22Rv1 (cell line): ENCODE data around the gene PEX10.

Source experiments
- ZFX ChIP-seq: fragments of 450-650 bp; IDR thresholded peaks from 2 replicates; pipeline ENCODE4 v1.6.1; 2017; ENCODE audit warnings: antibody characterized with exemption, borderline replicate concordance
- TF ChIP-seq, protein P1 (sequence below): fragments of 450-650 bp; IDR thresholded peaks from 2 replicates; pipeline ENCODE4 v1.5.1; 2017; ENCODE audit warnings: mild to moderate bottlenecking

DNA sequence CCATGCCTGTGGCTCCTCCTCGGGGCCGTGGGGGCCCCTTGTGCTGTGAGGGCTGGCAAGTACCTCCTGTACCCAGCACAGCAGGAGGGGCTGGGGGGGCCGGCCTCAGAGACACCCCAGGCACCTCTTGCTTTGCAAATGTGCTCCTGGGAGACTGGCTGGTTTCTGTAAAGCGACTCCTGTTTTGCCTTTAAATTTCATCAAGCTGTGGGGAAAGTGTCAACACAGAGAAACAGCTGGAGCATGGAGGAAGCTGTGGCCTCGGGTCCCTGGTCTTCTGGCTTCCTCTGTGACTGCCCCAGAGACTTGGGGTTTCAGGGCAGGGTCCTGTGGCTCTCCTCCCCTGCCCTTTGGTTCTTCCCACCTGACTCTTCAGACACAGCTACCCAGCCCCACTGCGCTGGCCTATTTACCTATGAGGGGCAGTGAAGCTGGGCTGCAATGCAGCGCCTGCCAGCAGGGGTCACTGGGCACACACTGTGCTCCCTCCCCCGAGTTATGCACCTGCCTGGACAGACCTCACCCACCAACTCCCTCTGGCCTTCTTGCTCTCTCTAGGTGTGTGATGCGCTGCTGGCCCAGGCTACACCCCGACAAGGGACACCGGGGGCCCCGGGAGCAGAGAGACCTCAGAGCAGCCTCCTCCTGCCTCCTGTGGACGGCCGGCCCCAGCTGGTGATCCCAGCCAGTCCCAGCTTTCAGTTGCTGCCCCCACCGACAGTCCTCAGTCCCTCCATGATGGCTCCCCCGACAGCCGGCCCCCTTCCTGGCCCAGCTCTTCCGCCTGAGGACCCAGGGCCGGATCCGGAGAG lies 17.6 kb upstream of the PEX10 start:
- TF ChIP-seq, protein P1, sequence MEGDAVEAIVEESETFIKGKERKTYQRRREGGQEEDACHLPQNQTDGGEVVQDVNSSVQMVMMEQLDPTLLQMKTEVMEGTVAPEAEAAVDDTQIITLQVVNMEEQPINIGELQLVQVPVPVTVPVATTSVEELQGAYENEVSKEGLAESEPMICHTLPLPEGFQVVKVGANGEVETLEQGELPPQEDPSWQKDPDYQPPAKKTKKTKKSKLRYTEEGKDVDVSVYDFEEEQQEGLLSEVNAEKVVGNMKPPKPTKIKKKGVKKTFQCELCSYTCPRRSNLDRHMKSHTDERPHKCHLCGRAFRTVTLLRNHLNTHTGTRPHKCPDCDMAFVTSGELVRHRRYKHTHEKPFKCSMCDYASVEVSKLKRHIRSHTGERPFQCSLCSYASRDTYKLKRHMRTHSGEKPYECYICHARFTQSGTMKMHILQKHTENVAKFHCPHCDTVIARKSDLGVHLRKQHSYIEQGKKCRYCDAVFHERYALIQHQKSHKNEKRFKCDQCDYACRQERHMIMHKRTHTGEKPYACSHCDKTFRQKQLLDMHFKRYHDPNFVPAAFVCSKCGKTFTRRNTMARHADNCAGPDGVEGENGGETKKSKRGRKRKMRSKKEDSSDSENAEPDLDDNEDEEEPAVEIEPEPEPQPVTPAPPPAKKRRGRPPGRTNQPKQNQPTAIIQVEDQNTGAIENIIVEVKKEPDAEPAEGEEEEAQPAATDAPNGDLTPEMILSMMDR: peak; percentile 45
- TF ChIP-seq ZFX: no peak
